HepG2 (cell line): ENCODE results near the gene ZC3H8. TPM values are rescaled to one million over a fixed set of nuclear protein-coding genes. Genes with fewer than 3 reads are reported as not detected.

Experiments used
- ATAC-seq: fragments of 200-7000 bp; cut with Tn5 transposase; 3 replicates; pipeline ENCODE4 v1.9.1; 2020; ENCODE audit warnings: mild to moderate bottlenecking, moderate library complexity
- BruUV-seq: library from RNA; stranded (reverse); fragments of 400-500 nt; replicated peaks from 2 replicates; lab custom pipeline; 2021; lab: Mats Ljungman, UMichigan
- CTCF ChIA-PET: fragments of 300-600 bp; formaldehyde crosslinking; extraction: SDS; loops from one replicate; lab custom pipeline; 2021; ENCODE audit warnings: low total read pairs, inconsistent platforms, low intra/inter-chr PET ratio; lab: Yijun Ruan, JAX
- POLR2A ChIA-PET: fragments of 350-600 bp; sonication (Branson Sonifier 250); formaldehyde crosslinking; loops from one replicate; lab custom pipeline; 2020; ENCODE audit warnings: antibody characterized with exemption, inconsistent platforms; lab: Yijun Ruan, JAX
- DNase-seq: peaks from one replicate; pipeline ENCODE4 v3.0.0-alpha.2; 2015; ENCODE audit warnings: low spot score
- FAIRE-seq: peaks from 3 replicates; lab custom pipeline; 2011; peaks lifted over from hg19 to GRCh38; lab: Jason Lieb, UNC
- H2AFZ ChIP-seq: one replicate; pipeline ENCODE4 v1.6.1; 2011; ENCODE audit warnings: low read length, inconsistent platforms
- H3K27ac ChIP-seq: fragments of 300-600 bp; 3 replicates; pipeline ENCODE4 v1.8.0; 2011; ENCODE audit warnings: mixed run types, mild to moderate bottlenecking, mixed read lengths, low read length, inconsistent platforms; ENCODE audit not compliant: insufficient read depth; ENCODE audit errors: extremely low read length
- H3K27me3 ChIP-seq, 2 experiments: fragments of 200-600 bp in 1 of 2; 2 replicates in 1 of 2; 3 replicates in 1 of 2; pipeline versions ENCODE4 v1.6.0 to v1.8.0; 2011; ENCODE audit warnings: low read length in 2 of 2, mild to moderate bottlenecking in 2 of 2, moderate library complexity in 2 of 2, inconsistent platforms in 1 of 2; ENCODE audit not compliant: insufficient read depth in 2 of 2, control insufficient read depth in 1 of 2
- H3K36me3 ChIP-seq, 2 experiments: fragments of 200-600 bp in 1 of 2; replicated peaks in 1 of 2; 2 replicates in 1 of 2; 3 replicates in 1 of 2; pipeline versions ENCODE4 v1.5.1 to v1.8.0; 2011; ENCODE audit warnings: low read length in 2 of 2, inconsistent platforms in 1 of 2; ENCODE audit not compliant: insufficient read depth in 2 of 2, control insufficient read depth in 1 of 2
- H3K4me1 ChIP-seq: 2 replicates; pipeline ENCODE4 v1.5.1; 2012; ENCODE audit warnings: low read length, inconsistent platforms; ENCODE audit not compliant: insufficient read depth
- H3K4me2 ChIP-seq: 2 replicates; pipeline ENCODE4 v1.6.0; 2011; ENCODE audit warnings: low read depth, low read length, inconsistent platforms
- H3K4me3 ChIP-seq, 3 experiments: fragments of 200-600 bp in 1 of 3; sonication (generic), shearing (Covaris generic) in 1 of 3; replicated peaks in 1 of 3; 2 replicates each; pipeline ENCODE4 v1.5.1; 2011 to 2016; ENCODE audit warnings: low read length in 3 of 3, inconsistent platforms in 2 of 3, low read depth in 2 of 3, mild to moderate bottlenecking in 2 of 3, control low read depth in 1 of 3, mixed read lengths in 1 of 3; ENCODE audit not compliant: insufficient read depth in 1 of 3
- H3K79me2 ChIP-seq: one replicate; pipeline ENCODE4 v1.6.1; 2011; ENCODE audit warnings: low read length, inconsistent platforms; ENCODE audit not compliant: insufficient read depth
- H3K9ac ChIP-seq: 2 replicates; pipeline ENCODE4 v1.6.0; 2011; ENCODE audit warnings: mild to moderate bottlenecking, low read depth, low read length, inconsistent platforms; ENCODE audit not compliant: insufficient read depth
- H3K9me3 ChIP-seq: 2 replicates; pipeline ENCODE4 v1.5.1; 2012; ENCODE audit warnings: mild to moderate bottlenecking, low read length
- H4K20me1 ChIP-seq: 2 replicates; pipeline ENCODE4 v1.6.0; 2011; ENCODE audit warnings: inconsistent platforms, mild to moderate bottlenecking, low read length, moderate library complexity; ENCODE audit not compliant: insufficient read depth
- PHF5A ChIP-seq: IDR thresholded peaks from one replicate; pipeline ENCODE4 v1.6.1; 2018; ENCODE audit warnings: low read depth, missing genetic modification reagents; ENCODE audit not compliant: unreplicated experiment
- ZBTB40 ChIP-seq, 2 experiments: fragments of 450-650 bp in 1 of 2; sonication (generic) in 1 of 2; formaldehyde crosslinking in 1 of 2; IDR thresholded peaks; 2 replicates each; pipeline versions ENCODE4 v1.6.1 to v1.8.0; 2016 to 2022; ENCODE audit warnings: antibody characterized with exemption in 1 of 2, mild to moderate bottlenecking in 1 of 2, missing genetic modification reagents in 1 of 2
- WGBS: methylation state at CpG from one replicate; pipeline ENCODE4 v1.1.6; 2017; ENCODE audit warnings: low lambda C conversion rate; 5-methylcytosine and 5-hydroxymethylcytosine counted together
- in situ Hi-C: cut with HindIII; loops from 2 replicates; pipeline ENCODE4 v1.10.0; 2017; ENCODE audit warnings: low pct_unique_long_range_greater_than_20kb; ENCODE audit not compliant: extremely low pct_ligation_motif_present
- intact Hi-C: fragments of 100-400 bp; cut with micrococcal nuclease; formaldehyde crosslinking; loops from one replicate; pipeline ENCODE4 v1.10.0; 2022; ENCODE audit not compliant: unreplicated experiment
- polyA plus RNA-seq, 8 experiments: library from polyadenylated mRNA; depleted of rRNA in 3 of 8; stranded (reverse) in 7 of 8; unstranded in 1 of 8; fragments of >200 nt; fragmentation: Illumina TruSeq in 4 of 8; extraction: Trizol in 4 of 8; gene quantifications; 2 replicates each; pipeline versions ENCODE4 v1.2.1 to v1.2.3, GENCODE V29; 2011 to 2016; ENCODE audit warnings: low read depth in 4 of 8, missing spikeins in 1 of 8, mixed read lengths in 1 of 8; ENCODE audit not compliant: insufficient read depth in 1 of 8
- total RNA-seq, 5 experiments: library from RNA; depleted of rRNA; stranded (reverse); fragments of >200 nt; fragmentation: Illumina TruSeq; extraction: Trizol; gene quantifications; 2 replicates each; pipeline ENCODE4 v1.2.3, GENCODE V29; 2016; ENCODE audit warnings: low read depth in 1 of 5

Gene ZC3H8
- total and polyA plus RNA-seq, 2 of the 13 experiments (the other 11 are each of a cell fraction or from before 2014, with no cell fraction given): 4.5 to 17.0 TPM

DNA sequence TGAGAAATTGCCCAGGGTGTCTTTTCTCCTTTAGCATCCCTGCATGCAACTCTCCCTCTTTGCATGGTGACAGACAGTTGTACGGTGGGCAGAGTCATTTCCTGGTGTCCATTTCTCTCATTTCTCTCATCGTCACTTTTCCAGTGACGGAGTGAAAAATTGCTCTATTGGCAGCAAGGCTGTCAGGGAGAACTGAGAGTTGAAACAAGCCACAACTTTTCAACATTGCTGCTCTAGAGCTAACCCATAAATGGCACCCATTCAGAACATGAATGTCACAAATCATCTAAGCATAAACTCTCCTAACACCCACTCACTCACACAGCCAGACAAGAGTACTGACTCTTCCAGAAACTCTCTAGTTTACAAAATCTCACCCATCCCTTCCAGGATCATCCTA lies 55.7 kb downstream of the ZC3H8 start:
- POLR2A ChIA-PET: no interaction called here
- H3K4me3 ChIP-seq: no peak overlapping the region
- no peak overlapping the region for H3K9ac ChIP-seq
- H3K9me3 ChIP-seq: peaks cover 16% of the 10 kb centered on the region
- H3K27me3 ChIP-seq: no peaks in the 10 kb centered on the region; a peak in 1 of 5 replicates
- peaks cover 14% of the 10 kb centered on the region; the same call in 1 of the 2 replicates for H3K4me1 ChIP-seq
- ATAC-seq: no peak
- H3K27ac ChIP-seq: no peak overlapping the region
- in situ Hi-C loops: no loop called here
- no peak overlapping the region for H2AFZ ChIP-seq
- DNase-seq: no peak
- CTCF ChIA-PET: no interaction called here
- H3K79me2 ChIP-seq: no peaks in the 10 kb centered on the region
- H3K36me3 ChIP-seq: no peaks in the 10 kb centered on the region
- BruUV-seq: no TSS peak
- no peak for FAIRE-seq
- no peak overlapping the region for H3K4me2 ChIP-seq
- intact Hi-C loops: no loop called here
- 75% methylated on average over 3 of the region's 3 CpGs for WGBS
- TF ChIP-seq ZBTB40 (IDR thresholded peaks at IDR 0.05) (no peak), ZBTB40 (CRISPR knock-in tag; IDR thresholded peaks at IDR 0.05) (no peak), PHF5A (CRISPR knock-in tag) (no peak)
- no peaks in the 10 kb centered on the region for H4K20me1 ChIP-seq
